HG03520 (cell line): ENCODE measurements around the gene SRGAP2.
"Not testable (repeated sequence)": the region's sequence is repeated elsewhere in the genome, so short reads cannot be mapped to it uniquely, and the experiment has no call there.

Source experiments
- ATAC-seq: cut with Tn5 transposase; IDR thresholded peaks from one replicate; pipeline ENCODE4 v1.9.1; 2021; ENCODE audit warnings: mild to moderate bottlenecking, moderate library complexity; ENCODE audit not compliant: unreplicated experiment

SRGAP2 gene

GRCh38 chr1:206204871-206205270, 1.5 kb downstream of the SRGAP2 start:
- not testable (repeated sequence) for ATAC-seq

GRCh38 chr1:206205569-206205968, 2.2 kb downstream of the SRGAP2 start:
- ATAC-seq = not testable (repeated sequence)

GRCh38 chr1:206210802-206211201, 7.5 kb downstream of the SRGAP2 start:
- ATAC-seq = not testable (repeated sequence)

- ATAC-seq = not testable (repeated sequence)
These were observed 12.5 kb downstream of the SRGAP2 start for GRCh38 chr1:206215600-206216392.

GRCh38 chr1:206218285-206218684, 14.9 kb downstream of the SRGAP2 start:
- not testable (repeated sequence) for ATAC-seq

DNA sequence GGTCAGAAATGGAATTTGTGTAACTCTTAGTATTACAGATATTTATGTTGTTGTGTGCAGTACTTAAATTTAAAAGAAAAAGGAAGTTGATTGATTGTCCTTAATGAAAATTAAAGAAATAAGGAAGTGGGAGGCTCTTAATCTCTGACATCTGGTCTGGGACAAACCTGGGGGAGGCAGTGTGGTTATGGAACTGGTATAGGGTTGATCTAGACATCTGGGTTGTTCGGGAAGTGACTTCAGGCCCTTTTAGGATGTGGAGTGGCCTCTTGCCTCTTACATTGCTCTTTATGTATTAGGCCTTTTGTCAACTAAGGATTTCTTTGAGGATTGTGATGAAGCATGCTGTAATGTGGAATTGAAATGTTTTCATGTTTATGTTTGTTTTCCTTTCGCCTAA, 15.4 kb downstream of the SRGAP2 start:
- ATAC-seq = not testable (repeated sequence)

DNA sequence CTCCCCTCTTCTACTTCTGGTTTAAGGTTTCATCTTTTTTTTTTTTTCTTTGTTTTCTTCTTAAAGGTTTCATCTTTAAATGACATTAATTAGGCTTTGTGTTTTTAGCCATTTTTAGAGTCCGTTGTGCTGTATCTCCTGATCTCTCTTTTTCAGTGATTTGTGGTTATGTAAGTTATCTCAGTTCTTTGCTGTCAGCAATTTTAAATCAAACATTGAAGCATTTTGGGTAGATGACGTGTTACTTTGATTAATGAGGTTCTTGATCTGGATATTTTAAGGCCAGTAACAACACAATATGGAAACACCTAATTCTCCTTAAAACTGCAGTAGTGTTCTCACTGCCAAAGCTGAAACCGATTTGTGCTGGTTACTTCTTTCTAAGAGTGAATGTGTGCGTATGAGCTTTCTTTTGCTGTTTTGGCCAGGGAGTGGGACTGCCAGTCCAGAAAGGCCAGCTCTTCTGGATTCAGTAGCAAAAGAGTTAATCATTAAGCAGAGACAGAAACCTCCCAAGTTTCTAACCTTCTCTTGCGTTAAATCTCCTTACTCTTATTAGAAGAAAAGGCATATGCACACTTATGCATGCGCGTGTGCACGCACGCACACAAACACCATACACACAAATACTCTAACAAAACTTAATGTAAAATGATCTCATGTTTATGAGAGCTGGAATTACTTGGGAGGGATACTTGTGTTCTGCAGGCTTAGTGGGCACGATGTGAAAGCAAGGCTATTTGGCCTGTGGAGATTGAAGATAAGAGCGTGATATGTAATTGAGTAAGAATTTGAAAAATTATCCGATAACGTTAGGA, 16.4 kb downstream of the SRGAP2 start:
- ATAC-seq = not testable (repeated sequence)

GRCh38 chr1:206220332-206221000, 17.1 kb downstream of the SRGAP2 start:
- ATAC-seq = not testable (repeated sequence)

DNA sequence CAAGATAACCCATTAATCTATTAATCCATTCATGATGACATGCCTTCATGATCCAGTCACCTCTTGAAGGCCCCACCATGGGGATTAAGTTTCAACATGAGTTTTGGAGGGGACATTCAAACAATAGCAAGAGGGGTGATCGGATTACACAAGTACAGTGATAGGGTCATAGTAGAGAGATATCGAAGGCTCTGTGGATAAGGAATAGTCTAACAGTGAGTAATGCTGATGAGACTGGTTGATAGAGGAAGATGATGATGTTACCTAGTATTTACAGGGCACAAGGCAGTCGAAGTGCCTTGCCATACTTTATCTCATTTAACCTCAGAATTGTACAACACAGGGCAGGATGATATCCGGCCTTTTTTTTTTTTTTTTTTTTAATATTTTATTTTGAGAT, 18.2 kb downstream of the SRGAP2 start:
- ATAC-seq = not testable (repeated sequence)

- ATAC-seq = not testable (repeated sequence)
These were observed 20.9 kb downstream of the SRGAP2 start for GRCh38 chr1:206224190-206224776.

- not testable (repeated sequence) for ATAC-seq
These were observed 22.0 kb downstream of the SRGAP2 start for GRCh38 chr1:206225386-206225785.

DNA sequence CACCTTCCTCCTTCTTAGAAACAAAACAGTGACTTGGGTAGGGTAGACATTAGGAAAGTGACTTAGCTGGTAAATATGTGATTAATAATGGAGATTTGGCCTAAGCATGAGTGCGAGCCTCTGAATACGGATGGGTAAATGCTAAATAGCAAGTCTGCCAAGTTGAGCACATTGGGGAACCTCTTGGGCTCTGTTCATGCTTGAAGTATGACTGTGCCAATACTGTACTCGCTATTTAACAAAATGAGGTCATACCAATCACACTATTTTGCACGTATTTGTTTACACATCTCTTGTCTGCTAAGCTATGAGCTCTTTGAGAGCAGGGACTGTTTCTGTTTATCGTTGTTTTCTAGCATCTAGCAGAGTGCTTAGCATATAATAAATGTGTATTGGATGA, 23.5 kb downstream of the SRGAP2 start:
- not testable (repeated sequence) for ATAC-seq

GRCh38 chr1:206229286-206229685, 25.9 kb downstream of the SRGAP2 start:
- not testable (repeated sequence) for ATAC-seq

DNA sequence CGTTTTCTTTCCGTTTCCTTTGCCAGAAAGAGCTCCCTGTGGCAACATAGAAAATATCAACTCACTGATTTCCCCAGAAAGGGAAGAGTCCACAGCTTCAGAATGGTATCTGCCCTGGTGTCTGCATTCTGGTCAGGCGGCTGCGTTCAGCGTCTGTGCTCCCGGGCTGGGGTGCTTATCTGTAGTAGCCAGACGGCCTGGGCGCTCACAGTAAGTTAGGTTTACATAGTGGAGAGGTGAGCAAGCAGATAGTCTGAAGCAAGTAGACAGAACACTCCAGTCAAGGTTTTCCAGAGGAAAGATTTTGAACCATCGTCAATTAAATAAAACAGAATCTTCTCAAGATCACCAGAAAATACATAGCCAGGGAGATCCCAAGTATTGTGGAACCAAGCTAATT, 28.6 kb downstream of the SRGAP2 start:
- not testable (repeated sequence) for ATAC-seq

DNA sequence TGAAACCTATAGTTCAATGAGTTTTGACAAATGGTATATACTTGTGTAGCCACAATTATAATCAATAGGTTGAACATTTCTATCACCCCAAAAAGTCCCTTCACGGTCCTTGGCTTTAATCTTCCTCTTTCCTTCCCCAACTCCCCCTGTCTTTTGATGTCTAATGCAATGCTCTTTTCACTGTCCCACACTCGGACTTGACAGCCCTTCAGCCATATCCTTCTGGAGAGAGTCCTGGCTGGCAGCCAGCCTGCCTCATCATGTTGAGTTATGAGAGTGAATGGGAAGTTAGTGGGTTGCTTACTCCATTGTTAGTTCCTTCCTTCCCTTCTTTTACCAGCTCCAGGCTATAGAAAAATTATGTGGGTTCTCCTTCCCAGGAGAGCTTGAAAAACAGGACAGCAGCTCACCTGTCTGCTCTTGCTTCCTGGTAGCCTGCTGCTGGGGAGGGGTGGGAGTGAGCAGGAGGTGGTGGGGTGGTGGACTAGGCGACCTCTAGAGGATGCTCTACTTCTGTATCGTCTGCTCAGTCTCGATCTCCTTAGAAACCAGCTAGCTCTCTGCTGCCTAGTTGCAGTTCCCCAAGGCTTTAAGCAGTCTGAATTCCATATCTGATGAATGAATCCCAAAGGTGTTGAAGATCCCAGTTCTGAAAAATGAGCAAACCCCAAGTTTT, 29.8 kb downstream of the SRGAP2 start:
- ATAC-seq = not testable (repeated sequence)

DNA sequence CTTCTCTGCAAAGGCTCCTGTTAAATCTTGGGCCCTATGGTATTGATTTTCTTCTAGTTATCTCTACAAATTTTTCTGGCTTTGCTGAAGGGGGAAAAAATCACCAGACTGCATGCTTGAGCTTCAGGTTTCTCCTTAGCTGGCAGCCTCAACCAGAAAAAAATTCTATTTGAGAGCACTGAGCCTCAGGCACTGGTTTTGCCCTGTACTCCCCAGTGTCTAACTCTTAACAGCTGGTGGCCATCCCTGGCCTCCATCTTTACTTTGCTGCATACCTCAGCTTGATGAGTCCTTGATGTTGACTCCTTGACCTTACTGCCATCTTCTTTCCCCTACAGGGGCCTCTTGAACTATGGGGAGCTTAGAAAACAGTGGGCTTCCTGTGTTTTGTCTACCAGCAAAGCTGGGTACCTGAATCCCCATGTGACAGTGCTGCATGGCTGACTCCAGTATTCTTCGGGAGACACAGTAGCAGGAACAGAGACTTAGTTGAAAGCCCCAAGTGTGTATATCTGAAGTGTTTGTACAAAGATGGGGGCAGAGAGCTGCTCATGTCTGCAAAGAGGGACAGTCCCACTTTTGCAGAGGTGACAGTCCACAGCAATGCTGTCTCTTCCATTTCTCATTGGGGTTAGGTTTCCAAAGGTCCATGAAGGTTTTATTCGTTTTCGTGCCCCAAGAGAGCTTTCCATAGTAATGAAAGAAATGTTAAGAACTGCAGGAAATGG, 31.0 kb downstream of the SRGAP2 start:
- ATAC-seq = not testable (repeated sequence)

GRCh38 chr1:206235190-206235589, 31.8 kb downstream of the SRGAP2 start:
- not testable (repeated sequence) for ATAC-seq

GRCh38 chr1:206240288-206240687, 36.9 kb downstream of the SRGAP2 start:
- peak; percentile 39 for ATAC-seq

GRCh38 chr1:206243335-206243734, 40.0 kb downstream of the SRGAP2 start:
- peak; percentile 99 for ATAC-seq

- not testable (repeated sequence) for ATAC-seq
These were observed 42.1 kb downstream of the SRGAP2 start for GRCh38 chr1:206245479-206245878.
